GM21381 (cell line): Measurements from ENCODE around the gene FRMD4A.
"Not testable (repeated sequence)": the region's sequence is repeated elsewhere in the genome, so short reads cannot be mapped to it uniquely, and the experiment has no call there.

ENCODE experiments used
- ATAC-seq: cut with Tn5 transposase; IDR thresholded peaks from one replicate; pipeline ENCODE4 v1.9.1; 2021; ENCODE audit warnings: mild to moderate bottlenecking, moderate library complexity; ENCODE audit not compliant: unreplicated experiment

The FRMD4A gene

DNA sequence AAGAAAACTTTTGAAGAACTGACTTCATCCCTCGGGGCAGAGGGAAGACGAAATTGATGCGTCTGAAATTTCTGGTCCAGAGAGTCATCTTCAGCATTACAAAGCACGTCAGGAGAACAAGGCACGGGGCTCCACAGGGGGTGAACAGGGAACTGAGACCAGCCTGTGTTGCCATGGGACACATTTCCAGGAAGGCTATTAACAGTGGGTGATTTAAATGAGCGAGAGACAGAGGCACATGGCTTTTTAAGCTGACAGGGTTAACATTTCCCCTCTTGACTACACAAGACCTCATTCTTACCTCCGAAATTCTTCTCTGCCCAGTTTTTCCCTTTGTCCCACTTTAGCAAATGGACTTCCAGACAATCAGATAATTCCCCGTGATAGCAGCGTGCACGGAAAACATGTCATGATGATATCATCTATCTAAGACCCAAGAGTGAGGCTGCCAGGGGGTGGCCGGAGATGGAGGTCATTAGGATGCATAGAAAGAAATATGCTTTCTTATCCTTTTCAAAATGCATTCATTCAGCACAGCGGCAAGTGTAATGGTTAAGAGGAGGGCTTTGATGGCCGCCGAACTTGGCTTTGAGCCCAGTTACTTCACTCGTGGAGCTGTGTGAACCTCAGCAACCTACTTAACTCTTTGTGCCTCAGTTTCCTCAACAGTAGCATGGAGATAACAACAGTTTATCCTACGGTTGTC lies 496.0 kb downstream of the FRMD4A start:
- no peak for ATAC-seq

DNA sequence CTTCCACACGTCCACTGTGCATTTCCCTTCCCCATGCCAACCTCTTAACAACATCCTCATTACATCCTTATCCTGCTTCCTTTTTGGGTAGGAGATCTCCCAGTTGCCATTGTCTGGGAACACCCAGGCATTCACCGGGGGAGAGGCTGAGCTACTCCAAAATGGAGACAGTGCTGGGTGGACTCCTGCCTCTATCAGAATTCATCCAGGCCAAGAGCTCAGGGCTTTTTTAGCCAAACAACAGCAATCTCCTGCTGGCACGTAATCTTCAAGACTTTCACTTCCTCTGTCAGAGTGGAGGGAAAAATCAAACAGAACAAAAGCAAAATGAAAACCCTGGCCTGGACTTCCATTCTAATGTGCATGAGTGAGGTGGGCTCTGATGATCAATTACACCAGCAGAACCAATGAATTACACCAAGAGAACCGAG lies 499.0 kb downstream of the FRMD4A start:
- no peak for ATAC-seq

DNA sequence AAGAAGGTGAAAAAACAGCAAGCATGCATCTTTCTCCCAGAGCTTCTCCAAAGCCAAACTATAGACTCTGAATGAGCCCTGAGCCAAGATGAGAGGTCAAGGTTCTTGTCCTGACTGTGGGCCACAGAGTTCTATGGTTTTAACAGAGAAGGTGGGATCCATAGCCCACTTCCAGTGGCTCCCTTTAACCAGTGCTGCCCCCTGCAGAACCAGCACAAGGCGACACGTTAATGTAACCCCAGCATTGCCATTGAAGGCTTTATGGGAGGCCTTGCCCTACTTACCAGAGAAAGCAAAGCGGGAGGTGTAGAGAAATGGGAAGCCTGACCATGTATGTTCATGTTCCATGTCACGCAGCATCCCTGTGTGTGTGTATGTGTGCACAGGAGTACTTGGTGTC lies 500.3 kb downstream of the FRMD4A start:
- no peak for ATAC-seq

DNA sequence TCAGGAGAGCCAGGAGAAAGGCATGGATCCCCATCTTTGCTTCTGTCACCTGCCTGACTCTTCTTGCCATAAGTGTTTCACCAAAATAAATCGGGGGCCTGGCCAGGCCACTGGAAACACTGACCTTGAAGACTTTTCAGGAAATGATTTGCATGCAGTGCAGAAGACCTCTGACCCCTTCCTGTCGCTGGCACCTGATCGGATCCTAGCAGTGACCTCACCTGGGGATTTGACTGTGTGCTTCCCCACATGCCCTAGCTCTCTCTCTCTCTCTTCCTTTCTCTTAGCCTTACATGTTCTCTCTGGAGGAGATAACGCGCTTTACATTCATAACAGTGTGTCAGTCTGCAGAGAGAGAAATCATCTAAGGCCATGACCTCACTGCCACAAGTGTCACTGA lies 500.9 kb downstream of the FRMD4A start:
- ATAC-seq = no peak

- ATAC-seq = not testable (repeated sequence)
Measured at GRCh38 chr10:13828284-13828683, 502.4 kb downstream of the FRMD4A start.

DNA sequence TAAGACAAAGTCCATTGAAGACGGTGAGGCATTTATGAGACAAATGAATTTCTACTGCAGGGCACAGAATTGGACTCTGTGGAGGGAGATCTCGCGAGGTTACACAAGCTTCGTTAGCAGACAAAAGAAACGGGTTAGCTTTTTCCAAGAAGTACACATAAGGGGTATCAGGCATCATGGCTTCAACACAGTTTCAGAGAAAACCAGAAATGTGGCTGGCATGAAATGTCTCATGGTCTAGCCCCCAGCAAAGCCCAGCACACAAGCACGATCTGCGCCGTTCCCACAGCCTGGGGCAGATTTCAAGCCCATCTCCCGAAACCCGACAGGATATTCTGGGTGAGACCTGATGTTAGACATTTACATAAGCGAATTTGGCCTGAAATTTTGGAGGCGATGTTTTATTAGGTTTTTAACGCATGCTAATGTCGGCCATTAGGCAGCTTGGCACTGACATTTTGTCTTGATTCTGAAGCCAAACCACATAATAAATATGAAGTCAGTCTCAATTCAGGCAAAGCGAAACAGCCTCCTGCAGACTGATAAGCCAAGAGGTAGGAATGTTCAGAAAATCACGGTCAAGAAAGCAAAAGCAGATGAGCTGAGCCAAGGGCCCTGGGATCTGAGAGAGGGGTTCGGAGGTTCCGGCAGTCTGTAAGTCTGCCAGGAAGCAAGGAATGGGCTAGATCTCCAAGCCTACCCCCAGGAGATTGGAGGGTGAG lies 503.5 kb downstream of the FRMD4A start:
- ATAC-seq = no peak

GRCh38 chr10:13823709-13824405 lies 506.9 kb downstream of the FRMD4A start:
- no peak for ATAC-seq

GRCh38 chr10:13823096-13823708 lies 507.5 kb downstream of the FRMD4A start:
- no peak for ATAC-seq

- ATAC-seq = no peak
Measured at GRCh38 chr10:13822490-13822889, 508.2 kb downstream of the FRMD4A start.

DNA sequence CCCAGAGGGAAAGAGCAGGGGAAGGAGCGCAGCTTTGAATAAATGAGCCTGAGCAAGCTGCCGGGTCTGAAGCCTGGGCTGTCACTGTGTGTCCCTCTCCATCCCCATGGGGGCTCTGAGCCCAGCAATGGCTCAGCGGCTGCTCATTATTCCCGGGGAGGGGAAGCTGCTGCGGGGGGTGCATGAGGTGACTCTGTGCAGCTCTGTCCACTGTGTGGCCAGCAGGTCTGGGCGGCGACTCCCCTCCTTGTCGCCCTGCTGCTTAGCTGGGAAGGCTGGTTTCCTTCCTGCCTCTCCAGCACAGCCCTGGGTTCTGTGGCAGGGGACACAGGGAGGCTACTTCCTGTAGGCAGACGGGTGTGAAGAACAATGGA lies 509.8 kb downstream of the FRMD4A start:
- ATAC-seq = no peak

- no peak for ATAC-seq
Measured at GRCh38 chr10:13820119-13820963, 510.4 kb downstream of the FRMD4A start.

GRCh38 chr10:13816195-13816925 lies 514.4 kb downstream of the FRMD4A start:
- no peak for ATAC-seq

- ATAC-seq = no peak
Measured at GRCh38 chr10:13815756-13816155, 515.0 kb downstream of the FRMD4A start.

GRCh38 chr10:13813550-13813949 lies 517.2 kb downstream of the FRMD4A start:
- no peak for ATAC-seq

GRCh38 chr10:13812804-13813203 lies 517.9 kb downstream of the FRMD4A start:
- ATAC-seq = no peak

DNA sequence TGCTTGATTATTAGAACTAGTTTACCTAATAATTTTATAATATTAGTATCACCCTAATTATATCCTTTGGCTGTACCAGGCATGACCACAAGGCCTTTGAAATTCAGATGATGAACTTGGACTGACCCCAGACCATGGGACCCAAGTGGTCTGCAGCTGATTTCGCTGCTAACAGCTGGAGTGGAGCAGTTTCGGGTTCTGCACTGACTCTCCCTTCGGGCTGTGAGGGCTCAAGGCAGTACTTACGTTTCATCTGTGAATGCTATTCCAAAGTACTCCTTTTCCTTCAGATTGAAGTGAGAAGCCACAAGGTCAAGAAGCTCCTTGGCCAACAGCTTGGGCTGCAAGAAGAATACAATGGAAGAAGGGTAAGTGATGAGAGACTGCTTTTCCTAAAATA lies 520.2 kb downstream of the FRMD4A start:
- ATAC-seq = no peak

- no peak for ATAC-seq
Measured at GRCh38 chr10:13809427-13809826, 521.3 kb downstream of the FRMD4A start.

GRCh38 chr10:13808556-13809391 lies 522.0 kb downstream of the FRMD4A start:
- ATAC-seq = no peak

- no peak for ATAC-seq
Measured at GRCh38 chr10:13806419-13806818, 524.3 kb downstream of the FRMD4A start.
